ENCODE results near the gene ZBTB20.

DNA sequence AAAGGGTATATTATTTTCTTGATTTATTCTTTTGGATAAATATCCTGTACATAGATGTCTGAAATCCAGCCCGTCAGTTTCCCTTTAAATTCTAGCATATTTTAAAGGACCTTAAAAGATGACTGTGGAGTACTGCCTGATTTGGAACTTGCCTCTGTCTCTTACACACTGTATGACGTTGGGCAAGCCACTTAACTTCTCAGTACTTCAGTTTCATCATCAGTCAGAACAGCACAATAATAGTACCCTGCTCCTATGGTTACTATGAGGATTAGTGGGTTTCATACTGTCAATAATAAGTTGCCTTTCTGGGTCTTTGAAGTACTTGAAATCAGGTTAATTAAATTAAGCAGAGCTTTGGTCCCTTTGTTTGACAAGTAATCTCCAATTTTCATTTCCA, 479.0 kb downstream of the ZBTB20 start:
- no peak for TF ChIP-seq EZH2phosphoT487 (IDR thresholded peaks at IDR 0.05; ENCODE audit: low read depth)
- TF ChIP-seq, protein P1, sequence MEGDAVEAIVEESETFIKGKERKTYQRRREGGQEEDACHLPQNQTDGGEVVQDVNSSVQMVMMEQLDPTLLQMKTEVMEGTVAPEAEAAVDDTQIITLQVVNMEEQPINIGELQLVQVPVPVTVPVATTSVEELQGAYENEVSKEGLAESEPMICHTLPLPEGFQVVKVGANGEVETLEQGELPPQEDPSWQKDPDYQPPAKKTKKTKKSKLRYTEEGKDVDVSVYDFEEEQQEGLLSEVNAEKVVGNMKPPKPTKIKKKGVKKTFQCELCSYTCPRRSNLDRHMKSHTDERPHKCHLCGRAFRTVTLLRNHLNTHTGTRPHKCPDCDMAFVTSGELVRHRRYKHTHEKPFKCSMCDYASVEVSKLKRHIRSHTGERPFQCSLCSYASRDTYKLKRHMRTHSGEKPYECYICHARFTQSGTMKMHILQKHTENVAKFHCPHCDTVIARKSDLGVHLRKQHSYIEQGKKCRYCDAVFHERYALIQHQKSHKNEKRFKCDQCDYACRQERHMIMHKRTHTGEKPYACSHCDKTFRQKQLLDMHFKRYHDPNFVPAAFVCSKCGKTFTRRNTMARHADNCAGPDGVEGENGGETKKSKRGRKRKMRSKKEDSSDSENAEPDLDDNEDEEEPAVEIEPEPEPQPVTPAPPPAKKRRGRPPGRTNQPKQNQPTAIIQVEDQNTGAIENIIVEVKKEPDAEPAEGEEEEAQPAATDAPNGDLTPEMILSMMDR (IDR thresholded peaks at IDR 0.05; ENCODE audit: low read depth, low read length): no peak

Data from OCI-LY3 (cell line).